GM19452 (cell line): ENCODE measurements around the gene CDKL2.

Source experiments
- ATAC-seq: cut with Tn5 transposase; IDR thresholded peaks from one replicate; pipeline ENCODE4 v1.9.1; 2021; ENCODE audit not compliant: unreplicated experiment

CDKL2 gene

GRCh38 chr4:75643651-75644050, 13.3 kb upstream of the CDKL2 start:
- ATAC-seq, result no peak

DNA sequence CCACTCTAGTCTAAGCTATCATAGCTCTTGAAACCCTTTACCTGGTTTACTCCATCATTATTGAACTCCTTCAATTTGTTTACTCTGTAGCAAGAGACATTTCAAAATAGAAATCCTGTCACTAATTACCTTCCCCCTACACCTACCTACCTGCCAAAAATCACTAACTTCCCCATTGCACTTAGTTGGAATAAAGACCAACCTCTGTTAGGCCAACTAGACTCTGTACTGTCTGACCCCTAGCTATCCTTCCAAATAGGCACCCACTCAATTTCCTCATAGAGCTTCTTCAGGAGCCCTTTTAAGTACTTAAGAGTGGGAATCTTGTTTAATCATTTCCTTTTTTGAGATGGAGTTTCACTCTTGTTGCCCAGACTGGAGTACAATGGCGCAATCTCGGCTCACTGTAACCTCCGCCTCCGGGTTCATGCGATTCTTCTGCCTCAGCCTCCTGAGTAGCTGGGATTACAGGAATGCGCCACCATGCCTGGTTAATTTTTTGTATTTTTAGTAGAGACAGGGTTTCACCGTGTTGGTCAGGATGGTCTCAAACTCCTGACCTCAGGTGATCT, 8.9 kb upstream of the CDKL2 start:
- no peak for ATAC-seq

DNA sequence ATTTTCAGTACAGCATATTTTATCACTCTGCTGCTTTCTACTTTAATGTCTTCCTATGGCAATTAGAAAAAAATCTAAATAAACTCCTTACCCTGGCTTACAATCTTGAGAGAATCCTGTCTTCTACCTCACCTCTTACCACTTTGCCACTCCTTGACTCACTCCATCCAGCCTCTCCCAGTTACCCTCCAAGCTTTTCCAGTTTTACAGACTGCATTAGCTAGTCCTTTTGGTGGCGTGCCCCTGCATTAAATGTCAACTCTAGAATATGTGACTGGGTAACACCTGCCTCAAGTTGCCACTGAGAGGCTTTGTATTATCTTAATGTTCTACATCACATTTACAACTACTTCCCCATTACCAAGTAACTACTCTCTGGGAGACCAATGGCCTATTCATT, 7.5 kb upstream of the CDKL2 start:
- ATAC-seq, result no peak

DNA sequence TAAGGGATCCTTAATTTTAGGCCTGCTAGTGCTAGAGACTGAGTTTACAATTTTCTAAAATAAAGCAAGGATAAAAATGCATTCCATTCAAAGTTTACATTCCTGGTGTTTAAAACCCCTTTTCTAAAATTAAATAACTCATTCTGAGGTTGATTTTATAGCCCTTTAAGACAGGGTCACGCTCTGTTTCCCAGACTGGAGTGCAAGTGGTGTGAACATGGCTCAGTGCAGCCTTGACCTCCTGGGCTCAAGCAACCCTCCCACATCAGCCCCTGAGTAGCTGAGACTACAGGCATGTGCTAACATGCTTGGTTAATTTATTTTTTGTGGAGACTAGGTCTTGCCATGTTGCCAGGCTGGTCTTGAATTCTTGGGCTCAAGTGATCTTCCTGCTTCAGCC, 6.8 kb upstream of the CDKL2 start:
- no peak for ATAC-seq

DNA sequence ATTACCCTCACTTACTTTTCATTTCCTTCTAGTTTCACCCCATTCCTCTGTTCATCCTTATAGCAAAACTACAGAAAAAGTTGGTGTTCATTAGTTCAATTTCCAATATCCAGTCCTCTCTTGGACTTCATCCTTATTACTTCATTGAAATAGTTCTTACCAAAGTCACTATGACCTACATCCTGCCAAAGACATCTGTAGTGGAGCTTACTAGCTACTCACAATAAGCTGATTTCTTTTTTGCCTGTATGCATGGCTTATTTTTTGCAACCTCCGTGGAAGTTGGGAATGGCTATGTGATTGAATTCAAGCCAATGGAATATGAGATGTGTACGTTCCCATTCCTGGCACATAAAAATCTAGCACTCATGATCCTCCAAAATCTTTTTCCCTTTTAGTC, 4.6 kb upstream of the CDKL2 start:
- no peak for ATAC-seq

DNA sequence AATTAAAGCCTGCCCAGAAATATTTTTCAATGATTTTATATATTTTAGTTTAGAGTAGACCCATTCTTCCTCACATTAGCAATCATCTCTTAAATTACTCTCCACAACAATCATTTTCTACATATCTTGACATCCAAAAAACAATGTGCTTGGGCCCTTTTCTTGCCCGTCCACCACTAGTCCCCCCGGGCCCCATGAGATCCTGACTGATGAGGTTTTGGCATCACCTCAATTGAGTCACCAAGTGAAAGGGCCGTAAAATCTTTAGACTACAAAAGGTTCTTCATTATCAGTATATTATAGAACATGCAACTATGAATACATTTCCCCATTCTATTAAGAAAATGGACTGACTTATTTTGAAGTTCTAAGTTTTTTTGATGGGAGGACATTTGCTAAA, 4.0 kb upstream of the CDKL2 start:
- no peak for ATAC-seq

GRCh38 chr4:75633846-75634245, 3.5 kb upstream of the CDKL2 start:
- ATAC-seq, result no peak

DNA sequence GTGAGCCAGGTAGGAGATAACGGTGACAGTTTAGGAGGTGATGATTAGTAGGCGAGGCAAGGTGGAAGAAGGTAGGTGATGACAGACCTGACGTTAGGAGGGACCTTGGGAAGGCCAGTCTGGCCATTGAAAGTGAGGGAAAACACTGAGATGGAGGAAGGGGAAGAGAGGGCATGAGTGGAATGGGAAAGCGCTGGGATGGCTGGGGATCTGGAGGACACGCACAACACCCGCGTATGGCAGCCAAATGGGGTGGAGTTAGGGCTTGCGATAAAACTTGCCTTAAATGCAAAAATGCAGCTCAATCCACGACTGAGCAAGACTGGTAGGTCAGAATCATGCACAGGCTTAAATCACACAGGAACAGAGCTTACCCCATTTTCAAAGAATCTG, 605 bp upstream of the CDKL2 start:
- no peak for ATAC-seq

- no peak for ATAC-seq
These were observed 1.1 kb downstream of the CDKL2 start for GRCh38 chr4:75629239-75629638.

GRCh38 chr4:75623026-75623425, 7.3 kb downstream of the CDKL2 start:
- no peak for ATAC-seq

DNA sequence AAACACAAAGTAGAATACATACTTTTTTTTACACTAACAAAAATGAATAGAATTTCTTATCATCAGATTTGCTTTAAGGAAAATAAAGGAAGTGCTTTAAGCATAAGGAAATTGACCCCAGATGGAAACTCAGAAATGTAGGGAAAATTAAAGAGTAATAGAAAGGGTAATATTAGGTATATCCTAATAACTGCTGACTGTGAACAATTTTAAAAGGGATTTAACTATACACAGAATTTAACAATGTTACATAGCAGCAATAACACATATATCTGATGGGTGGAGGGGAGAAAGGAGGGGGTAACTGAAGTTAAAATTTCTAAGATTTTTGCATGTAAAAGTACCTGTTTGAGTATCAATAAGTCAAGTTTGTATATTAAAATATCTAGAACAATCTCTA, 8.6 kb downstream of the CDKL2 start:
- ATAC-seq, result no peak

DNA sequence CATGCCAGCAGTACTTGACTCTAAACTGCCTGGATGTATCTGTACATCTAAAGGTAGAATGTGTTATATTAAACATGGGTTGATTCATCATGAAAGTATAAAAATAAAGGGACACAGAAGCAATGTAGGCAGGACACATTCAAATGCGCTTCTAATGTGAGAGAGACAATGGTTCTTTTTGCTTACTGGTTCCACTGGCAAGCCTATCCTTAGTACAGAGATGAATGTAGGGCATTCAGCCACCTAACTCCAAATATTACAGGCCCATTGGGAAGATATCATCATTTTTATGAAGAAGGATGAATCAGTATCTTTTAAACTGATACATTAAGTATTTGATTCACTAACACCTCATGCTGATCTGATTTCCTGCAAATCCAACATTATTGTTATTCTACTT, 18.0 kb downstream of the CDKL2 start:
- ATAC-seq, result no peak

DNA sequence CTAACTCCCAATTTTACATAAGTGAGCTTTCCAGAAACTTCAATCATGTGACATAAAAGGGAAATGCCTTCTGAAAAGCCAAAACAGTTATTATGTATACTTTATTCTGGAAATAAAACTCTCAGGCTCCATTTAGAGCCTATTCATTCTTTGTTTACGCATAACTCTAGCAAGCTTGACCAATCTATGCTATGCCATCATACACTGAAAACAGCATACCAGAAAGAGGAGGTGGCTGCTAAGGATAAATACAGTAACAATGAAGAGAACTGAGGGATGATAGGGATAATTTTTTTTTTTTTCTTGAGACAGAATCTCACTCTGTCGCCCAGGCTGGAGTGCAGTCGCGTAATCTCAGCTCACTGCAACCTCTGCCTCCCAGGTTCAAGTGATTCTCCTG, 24.4 kb downstream of the CDKL2 start:
- ATAC-seq, result no peak

DNA sequence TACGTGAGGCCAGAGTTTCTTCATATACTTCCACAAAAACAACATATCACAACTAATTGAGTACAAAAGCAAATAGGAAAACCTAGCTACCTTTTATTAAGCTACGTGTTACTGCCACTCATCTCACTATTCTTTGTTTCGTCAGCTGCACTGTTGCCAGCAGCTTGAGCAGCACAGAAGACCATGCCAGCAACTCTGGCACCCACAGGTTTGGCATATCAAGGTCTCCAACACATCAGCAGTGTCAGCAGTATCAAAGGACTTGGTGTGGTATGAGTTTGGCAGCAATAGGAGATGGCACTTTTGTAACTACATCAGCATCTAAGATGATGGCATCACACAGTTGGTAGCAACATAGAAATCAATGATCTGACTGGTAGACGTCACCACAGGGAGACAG, 30.7 kb downstream of the CDKL2 start:
- no peak for ATAC-seq

DNA sequence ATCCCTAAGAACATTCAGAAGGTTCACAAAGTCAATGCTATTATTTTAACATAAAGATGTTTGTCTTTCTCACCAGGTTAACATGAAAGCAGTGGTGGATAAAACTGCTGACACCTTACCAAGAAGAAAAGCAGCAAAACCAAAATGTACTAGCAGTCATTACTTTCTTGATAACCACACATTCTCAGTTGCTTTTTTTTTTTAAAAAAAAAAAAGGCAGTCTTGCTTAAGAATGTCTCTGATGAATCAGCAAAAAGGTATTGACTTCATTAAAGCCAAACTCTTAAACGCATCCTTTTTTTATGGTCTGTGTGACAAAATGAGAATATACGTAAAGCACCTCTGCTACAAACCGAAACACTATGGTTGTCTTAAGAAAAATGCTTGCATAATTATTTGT, 31.9 kb downstream of the CDKL2 start:
- ATAC-seq, result no peak

DNA sequence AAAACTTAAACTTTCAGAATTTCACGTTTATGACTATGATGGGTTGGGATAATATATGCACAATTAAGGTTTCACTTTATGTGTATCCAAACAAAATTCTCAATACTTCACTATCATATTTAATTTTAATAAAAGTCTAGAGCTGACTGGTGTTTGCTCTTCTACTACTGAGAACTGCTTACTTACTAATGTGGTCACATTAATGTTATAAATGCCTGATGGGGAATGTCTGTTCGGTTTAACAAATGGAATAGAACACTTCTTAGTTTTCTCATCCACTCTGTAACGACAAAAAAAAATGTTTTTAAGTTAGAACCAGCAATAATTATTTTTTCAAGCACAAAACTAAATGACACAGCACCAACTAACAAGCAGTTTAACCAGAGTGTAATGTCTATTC, 34.3 kb downstream of the CDKL2 start:
- ATAC-seq, result no peak

DNA sequence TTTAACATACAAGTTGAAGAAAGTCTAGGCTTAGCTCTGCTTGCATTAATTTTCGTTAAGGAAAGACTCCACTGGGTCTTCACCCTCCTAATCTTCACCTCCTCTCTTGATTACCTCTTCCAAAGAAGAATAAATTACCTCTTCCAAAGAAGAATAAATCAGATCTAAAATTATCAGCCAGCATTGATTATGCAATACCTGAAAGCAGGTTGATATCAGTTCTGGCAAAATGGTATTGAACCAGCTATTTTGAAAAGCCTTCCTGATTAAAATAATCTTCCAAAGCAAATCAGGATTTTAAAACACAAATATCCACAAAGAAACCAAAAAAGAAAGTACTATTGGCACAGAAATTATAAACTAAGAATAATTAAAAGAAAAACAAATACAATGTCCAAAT, 36.9 kb downstream of the CDKL2 start:
- ATAC-seq, result no peak

DNA sequence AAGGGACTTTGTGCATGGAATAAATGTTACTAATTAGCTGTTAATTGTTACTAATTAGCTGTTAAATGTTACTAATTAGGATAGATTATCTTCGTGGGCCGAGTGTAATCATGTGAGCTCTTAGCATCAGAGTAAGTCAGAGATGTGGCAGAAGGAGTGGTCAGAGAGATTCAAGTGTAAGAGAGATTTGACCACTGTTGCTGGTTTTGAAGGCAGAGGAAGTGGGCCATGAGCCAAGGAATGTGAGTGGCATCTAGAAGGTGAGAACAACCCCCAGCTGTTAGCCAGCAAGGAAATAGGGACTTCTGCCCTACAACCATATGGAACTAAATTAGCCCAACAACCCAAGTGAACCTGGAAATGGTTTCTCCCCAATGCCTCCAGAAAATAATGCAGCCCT, 46.3 kb downstream of the CDKL2 start:
- ATAC-seq, result no peak

- no peak for ATAC-seq
These were observed 62.6 kb downstream of the CDKL2 start for GRCh38 chr4:75567725-75568124.

GRCh38 chr4:75566911-75567310, 63.4 kb downstream of the CDKL2 start:
- ATAC-seq, result no peak

- no peak for ATAC-seq
These were observed 64.8 kb downstream of the CDKL2 start for GRCh38 chr4:75565481-75565880.

GRCh38 chr4:75564023-75564422, 66.3 kb downstream of the CDKL2 start:
- no peak for ATAC-seq

GRCh38 chr4:75561789-75562188, 68.5 kb downstream of the CDKL2 start:
- ATAC-seq, result no peak

- ATAC-seq, result no peak
These were observed 72.6 kb downstream of the CDKL2 start for GRCh38 chr4:75557696-75558095.
